Ishikawa (cell line): Measurements from ENCODE around the gene TJP1.

Experiments
- CEBPB ChIP-seq: IDR thresholded peaks from 2 replicates; pipeline ENCODE4 v1.6.1; 2012
- CREB1 ChIP-seq: IDR thresholded peaks from 2 replicates; pipeline ENCODE4 v1.6.1; 2012; ENCODE audit warnings: low read depth
- EGR1 ChIP-seq: IDR thresholded peaks from 2 replicates; pipeline ENCODE4 v1.6.1; 2012
- EP300 ChIP-seq: IDR thresholded peaks from 2 replicates; pipeline ENCODE4 v1.6.1; 2012; ENCODE audit warnings: borderline replicate concordance
- FOXM1 ChIP-seq: IDR thresholded peaks from 2 replicates; pipeline ENCODE4 v1.6.1; 2012; ENCODE audit warnings: low read depth, borderline replicate concordance
- NFIC ChIP-seq: IDR thresholded peaks from 2 replicates; pipeline ENCODE4 v1.6.1; 2012
- RAD21 ChIP-seq: IDR thresholded peaks from 2 replicates; pipeline ENCODE4 v1.6.1; 2012; ENCODE audit warnings: low read depth
- REST ChIP-seq: IDR thresholded peaks from 2 replicates; pipeline ENCODE4 v1.6.1; 2012; ENCODE audit warnings: low read depth, mild to moderate bottlenecking
- TAF1 ChIP-seq: IDR thresholded peaks from 2 replicates; pipeline ENCODE4 v1.6.1; 2012; ENCODE audit warnings: low read depth, mild to moderate bottlenecking
- TCF12 ChIP-seq: IDR thresholded peaks from 2 replicates; pipeline ENCODE4 v1.6.1; 2012; ENCODE audit warnings: low read depth
- TEAD4 ChIP-seq: IDR thresholded peaks from 2 replicates; pipeline ENCODE4 v1.6.1; 2012
- USF1 ChIP-seq: IDR thresholded peaks from 2 replicates; pipeline ENCODE4 v1.6.1; 2012
- YY1 ChIP-seq: IDR thresholded peaks from 2 replicates; pipeline ENCODE4 v1.6.1; 2012; ENCODE audit warnings: low read depth
- ZBTB7A ChIP-seq: IDR thresholded peaks from 2 replicates; pipeline ENCODE4 v1.6.1; 2012; ENCODE audit warnings: low read depth
- TF ChIP-seq, protein P1 (sequence below): IDR thresholded peaks from 2 replicates; pipeline ENCODE4 v1.6.1; 2012

Gene TJP1

DNA sequence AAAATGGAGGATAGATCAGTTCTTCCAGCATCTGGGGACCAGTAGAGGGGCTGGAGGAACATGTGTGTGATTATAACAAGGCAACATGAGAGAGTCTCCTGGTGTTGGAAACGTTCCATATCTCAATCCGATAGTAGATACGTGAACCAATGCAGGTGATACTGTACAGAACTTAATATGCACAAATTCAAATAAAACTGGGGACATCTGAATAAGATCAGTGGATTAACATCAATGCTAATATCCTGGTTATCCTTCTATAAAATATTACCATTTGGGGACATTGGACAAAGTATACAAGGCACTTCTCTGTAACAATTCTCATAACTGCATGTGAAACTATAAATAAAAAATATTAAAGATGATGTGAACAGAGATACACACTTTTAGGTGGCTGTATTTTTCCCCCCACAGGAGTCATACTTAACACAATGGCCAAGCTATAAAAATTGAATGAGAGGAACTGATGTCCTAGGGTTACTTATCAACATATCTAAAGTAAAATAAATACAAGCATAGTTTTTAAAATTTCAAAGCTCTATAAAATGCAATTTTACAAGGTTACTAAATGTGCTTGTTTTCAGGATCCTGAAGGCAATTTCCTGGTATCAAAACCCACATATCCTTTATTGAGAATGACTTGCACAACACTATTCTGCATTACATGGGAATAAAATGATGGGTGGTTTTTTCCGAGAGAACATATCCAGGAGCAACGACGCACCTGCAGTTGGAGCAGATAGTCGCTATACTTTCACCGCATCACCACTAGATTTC lies 31.1 kb upstream of the TJP1 start:
- TF ChIP-seq NFIC: no peak
- TF ChIP-seq TEAD4: no peak
- TF ChIP-seq FOXM1: no peak

DNA sequence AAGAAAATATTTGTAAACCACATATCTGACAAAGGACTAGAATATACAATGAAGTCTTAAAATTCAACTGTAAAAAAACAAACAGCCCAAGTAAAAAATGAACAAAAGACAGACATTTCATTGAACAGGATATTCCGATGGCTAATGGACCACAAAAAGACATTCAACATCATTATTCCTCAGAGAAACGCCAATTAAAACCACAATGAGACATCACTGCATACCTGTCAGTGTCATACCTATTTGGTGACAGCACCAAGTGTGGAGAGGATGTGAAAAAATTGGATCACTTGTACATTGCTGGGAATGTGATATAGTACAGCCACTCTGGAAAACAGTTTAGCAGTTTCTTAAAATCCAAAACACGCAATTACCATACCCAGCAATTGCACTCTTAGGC lies 29.9 kb upstream of the TJP1 start:
- TF ChIP-seq YY1: no peak
- no peak for TF ChIP-seq FOXM1
- TF ChIP-seq RAD21: no peak
- TF ChIP-seq, protein P1, sequence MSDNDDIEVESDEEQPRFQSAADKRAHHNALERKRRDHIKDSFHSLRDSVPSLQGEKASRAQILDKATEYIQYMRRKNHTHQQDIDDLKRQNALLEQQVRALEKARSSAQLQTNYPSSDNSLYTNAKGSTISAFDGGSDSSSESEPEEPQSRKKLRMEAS: no peak
- TF ChIP-seq NFIC: no peak
- TF ChIP-seq EP300: no peak
- no peak for TF ChIP-seq REST
- TF ChIP-seq TCF12: no peak
- TF ChIP-seq ZBTB7A: no peak
- TF ChIP-seq USF1: no peak
- no peak for TF ChIP-seq TEAD4
- no peak for TF ChIP-seq TAF1
- TF ChIP-seq CREB1: no peak
- no peak for TF ChIP-seq EGR1

- TF ChIP-seq EP300: no peak
These were observed 27.4 kb upstream of the TJP1 start for GRCh38 chr15:29849716-29850115.

DNA sequence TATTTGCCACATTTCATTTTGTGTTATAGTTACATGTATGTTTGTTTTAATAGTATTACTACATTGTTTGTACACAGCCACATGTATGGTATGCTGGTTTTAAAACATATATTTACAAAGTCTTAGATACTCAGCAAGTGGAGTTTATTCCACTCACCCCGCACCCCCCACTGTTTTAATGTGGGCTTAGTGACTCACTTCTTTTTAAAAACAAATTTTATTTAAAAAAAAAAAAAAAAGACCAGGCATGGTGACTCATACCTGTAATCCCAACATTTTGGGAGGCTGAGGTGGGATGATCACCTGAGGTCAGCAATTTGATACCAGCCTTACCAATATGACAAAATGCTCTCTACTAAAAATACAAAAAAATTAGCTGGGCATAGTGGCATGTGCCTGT lies 26.9 kb upstream of the TJP1 start:
- TF ChIP-seq NFIC (no peak), TEAD4 (no peak), CEBPB (no peak), CREB1 (no peak), RAD21 (no peak), USF1 (no peak), FOXM1 (no peak)

DNA sequence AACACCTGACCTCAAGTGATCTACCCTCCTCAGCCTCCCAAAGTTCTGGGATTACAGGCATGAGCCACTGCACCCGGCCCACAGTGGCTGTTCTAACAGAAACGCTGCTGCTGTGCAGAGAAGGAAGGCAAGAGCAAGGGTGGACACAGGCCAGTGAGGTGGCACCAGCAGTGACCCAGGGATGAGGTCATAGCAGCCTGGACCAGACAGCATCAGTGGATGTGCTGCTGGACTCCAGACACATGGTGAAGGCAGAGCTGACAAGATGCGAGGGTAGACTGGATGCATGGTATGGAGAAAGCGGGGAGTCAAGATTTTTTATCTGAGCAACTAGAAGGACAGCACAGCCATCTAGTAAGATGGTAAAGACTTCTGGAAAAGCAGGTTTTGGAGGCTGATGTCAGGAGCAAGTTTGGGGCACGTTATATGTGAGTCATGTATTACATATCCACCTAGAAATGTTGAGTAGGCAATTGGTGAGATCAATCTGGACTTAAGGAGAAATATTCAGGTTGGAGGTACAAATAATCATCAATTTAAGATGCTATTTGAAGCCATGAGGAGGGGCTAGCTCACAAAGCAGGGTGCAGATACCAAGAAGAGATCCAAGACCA lies 22.1 kb upstream of the TJP1 start:
- no peak for TF ChIP-seq EGR1

DNA sequence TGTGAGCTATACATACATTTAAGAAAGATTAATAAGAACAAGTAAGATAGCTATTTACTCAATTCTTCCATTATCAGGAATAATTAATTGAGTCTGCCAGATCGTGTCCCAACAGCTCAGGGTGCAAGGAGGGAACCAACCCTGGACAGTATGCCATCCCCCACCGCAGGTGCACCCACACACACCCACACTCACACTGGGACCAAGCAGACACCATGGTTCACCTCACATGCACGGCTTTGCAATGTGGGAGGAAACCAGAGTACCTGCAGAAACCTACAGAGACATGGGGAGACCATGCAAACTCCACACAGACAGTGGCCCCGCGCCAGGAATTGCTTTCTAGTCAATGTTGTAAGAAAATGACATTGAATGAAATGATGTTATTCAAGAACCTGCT lies 20.0 kb upstream of the TJP1 start:
- TF ChIP-seq ZBTB7A (no peak), CREB1 (no peak), RAD21 (no peak), REST (no peak), TEAD4 (no peak), USF1 (no peak), TAF1 (no peak), YY1 (no peak), EP300 (no peak), FOXM1 (no peak)
- TF ChIP-seq, protein P1: no peak
